H7 (cell line): ENCODE measurements around the gene GTF3C4. TPM values are rescaled to one million over a fixed set of nuclear protein-coding genes. Genes with fewer than 3 reads are reported as not detected.

ENCODE experiments used
- DNase-seq: peaks from one replicate; pipeline ENCODE4 v3.0.0; 2012
- H3K27me3 ChIP-seq: 2 replicates; pipeline ENCODE4 v1.6.0; 2011; ENCODE audit warnings: mild to moderate bottlenecking, low read length; ENCODE audit not compliant: control insufficient read depth, insufficient read depth
- H3K36me3 ChIP-seq: replicated peaks from 2 replicates; pipeline ENCODE4 v1.5.1; 2011; ENCODE audit warnings: low read length; ENCODE audit not compliant: control insufficient read depth, insufficient read depth
- H3K4me3 ChIP-seq: 2 replicates; pipeline ENCODE4 v1.5.1; 2011; ENCODE audit warnings: low read depth, mild to moderate bottlenecking, control low read depth, low read length, moderate library complexity; ENCODE audit not compliant: insufficient read depth
- total RNA-seq: library from RNA; depleted of rRNA; stranded (reverse); fragments of >200 nt; shearing (Covaris generic); gene quantifications from 2 replicates; pipeline ENCODE4 v1.2.3, GENCODE V29; 2014; rRNA removed

The GTF3C4 gene
- total RNA-seq, 1 experiment from 2014 or later, result 24.9 TPM

DNA sequence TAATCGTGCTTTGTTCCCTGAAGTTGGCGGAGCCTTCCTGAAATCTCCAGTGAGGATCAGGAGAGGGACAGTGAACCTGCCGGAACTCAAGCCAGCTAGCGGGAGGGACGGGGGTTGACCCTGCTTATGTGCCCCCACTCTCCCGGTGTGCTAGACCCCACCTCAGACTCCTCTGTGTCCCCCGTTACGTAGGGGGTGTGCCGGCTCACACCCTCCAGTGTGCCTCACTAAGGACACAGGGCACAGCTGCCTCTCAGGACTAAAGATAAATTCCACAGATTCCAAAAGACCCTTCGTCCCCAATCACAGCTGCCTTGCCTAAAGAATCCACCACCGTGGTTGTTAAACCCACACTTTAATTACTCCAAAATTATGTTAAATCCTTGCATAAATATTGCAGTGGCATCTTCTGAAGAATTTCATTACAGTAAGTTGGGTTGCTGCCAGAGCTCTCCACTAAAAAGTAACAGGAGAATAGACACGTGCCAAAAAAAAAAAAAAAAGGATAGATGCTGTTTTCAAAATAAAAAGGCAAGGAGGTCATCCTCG is 73.7 kb downstream of the GTF3C4 start:
- no peak overlapping the region for H3K4me3 ChIP-seq
- no peaks in the 10 kb centered on the region for H3K36me3 ChIP-seq
- peaks cover 29% of the 10 kb centered on the region for H3K27me3 ChIP-seq
- DNase-seq, result no peak

Other genes with a start within 250 kb of the GTF3C4 start
- 0.07 TPM in 1 of 2 replicates, not detected in the other for gene BARHL1, start 87.9 kb upstream of the GTF3C4 start, total RNA-seq
- 28.9 and 36.2 TPM in 2 replicates for gene DDX31, start 481 bp upstream of the GTF3C4 start, total RNA-seq
- gene AK8, start 207.8 kb downstream of the GTF3C4 start, total RNA-seq, result 0.24 and 0.37 TPM in 2 replicates
- gene SPACA9, start 208.4 kb downstream of the GTF3C4 start, total RNA-seq, result 0.67 and 0.80 TPM in 2 replicates